ENCODE measurements around the gene SYK.
"Not testable (repeated sequence)": the region's sequence is repeated elsewhere in the genome, so short reads cannot be mapped to it uniquely, and the experiment has no call there.

DNA sequence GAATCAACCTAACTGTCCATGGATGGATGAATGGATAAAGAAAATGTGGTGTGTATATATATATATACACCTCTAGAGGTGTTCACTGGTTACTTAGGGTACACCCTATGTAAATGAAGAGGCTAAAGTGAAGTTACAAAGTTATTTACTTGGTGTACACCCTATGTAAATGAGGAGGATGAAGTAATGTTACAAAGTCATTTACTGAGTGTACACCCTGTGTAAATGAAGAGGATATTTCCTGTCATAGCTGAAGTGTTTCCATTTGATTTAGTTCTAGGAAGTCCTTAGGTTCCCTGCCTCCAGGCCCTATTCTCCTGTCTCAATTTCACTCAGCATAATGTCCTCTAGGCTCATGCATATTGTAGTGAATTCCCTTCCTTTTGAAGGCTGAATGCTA, 85.2 kb downstream of the SYK start:
- TF ChIP-seq, protein P1, sequence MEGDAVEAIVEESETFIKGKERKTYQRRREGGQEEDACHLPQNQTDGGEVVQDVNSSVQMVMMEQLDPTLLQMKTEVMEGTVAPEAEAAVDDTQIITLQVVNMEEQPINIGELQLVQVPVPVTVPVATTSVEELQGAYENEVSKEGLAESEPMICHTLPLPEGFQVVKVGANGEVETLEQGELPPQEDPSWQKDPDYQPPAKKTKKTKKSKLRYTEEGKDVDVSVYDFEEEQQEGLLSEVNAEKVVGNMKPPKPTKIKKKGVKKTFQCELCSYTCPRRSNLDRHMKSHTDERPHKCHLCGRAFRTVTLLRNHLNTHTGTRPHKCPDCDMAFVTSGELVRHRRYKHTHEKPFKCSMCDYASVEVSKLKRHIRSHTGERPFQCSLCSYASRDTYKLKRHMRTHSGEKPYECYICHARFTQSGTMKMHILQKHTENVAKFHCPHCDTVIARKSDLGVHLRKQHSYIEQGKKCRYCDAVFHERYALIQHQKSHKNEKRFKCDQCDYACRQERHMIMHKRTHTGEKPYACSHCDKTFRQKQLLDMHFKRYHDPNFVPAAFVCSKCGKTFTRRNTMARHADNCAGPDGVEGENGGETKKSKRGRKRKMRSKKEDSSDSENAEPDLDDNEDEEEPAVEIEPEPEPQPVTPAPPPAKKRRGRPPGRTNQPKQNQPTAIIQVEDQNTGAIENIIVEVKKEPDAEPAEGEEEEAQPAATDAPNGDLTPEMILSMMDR (IDR thresholded peaks at IDR 0.05), result not testable (repeated sequence)
- not testable (repeated sequence) for TF ChIP-seq POLR2A (IDR thresholded peaks at IDR 0.05)
